MM.1S (cell line): ENCODE results near the gene IL23A.

ENCODE experiments used
- DNase-seq: peaks from one replicate; pipeline ENCODE4 v3.0.0-alpha.2; 2015
- H2AFZ ChIP-seq: fragments of 300-600 bp; sonication (generic); 2 replicates; pipeline ENCODE4 v1.6.0; 2016; ENCODE audit warnings: antibody characterized with exemption, low read length
- H3F3A ChIP-seq: fragments of 300-600 bp; sonication (generic); 2 replicates; pipeline ENCODE4 v1.6.1; 2016; ENCODE audit warnings: mild to moderate bottlenecking, antibody characterized with exemption, low read length, moderate library complexity, mixed read lengths; ENCODE audit not compliant: insufficient read depth
- H3K27ac ChIP-seq: fragments of 300-600 bp; sonication (generic); 2 replicates; pipeline ENCODE4 v1.5.1; 2016; ENCODE audit warnings: mild to moderate bottlenecking, low read length
- H3K27me3 ChIP-seq: fragments of 300-600 bp; sonication (generic); replicated peaks from 2 replicates; pipeline ENCODE4 v1.6.0; 2016; ENCODE audit warnings: low read length; ENCODE audit not compliant: insufficient read depth
- H3K36me3 ChIP-seq: fragments of 300-600 bp; sonication (generic); replicated peaks from 2 replicates; pipeline ENCODE4 v1.6.1; 2016; ENCODE audit warnings: mild to moderate bottlenecking, low read length, mixed read lengths; ENCODE audit not compliant: insufficient read depth
- H3K4me1 ChIP-seq: fragments of 300-600 bp; sonication (generic); 2 replicates; pipeline ENCODE4 v1.6.1; 2016; ENCODE audit warnings: low read length, mixed read lengths
- H3K4me2 ChIP-seq: fragments of 300-600 bp; sonication (generic); 2 replicates; pipeline ENCODE4 v1.6.0; 2016; ENCODE audit warnings: low read depth, low read length
- H3K4me3 ChIP-seq: fragments of 300-600 bp; sonication (generic); 2 replicates; pipeline ENCODE4 v1.5.1; 2016; ENCODE audit warnings: low read length, mixed read lengths
- H3K79me2 ChIP-seq: fragments of 300-600 bp; sonication (generic); 2 replicates; pipeline ENCODE4 v1.6.1; 2016; ENCODE audit warnings: mixed run types, low read length, mixed read lengths
- H3K9ac ChIP-seq: fragments of 300-600 bp; sonication (generic); 2 replicates; pipeline ENCODE4 v1.6.1; 2016; ENCODE audit warnings: low read length, mixed read lengths
- H3K9me2 ChIP-seq: fragments of 300-600 bp; sonication (generic); replicated peaks from 2 replicates; pipeline ENCODE4 v1.6.1; 2016; ENCODE audit warnings: mild to moderate bottlenecking, low read length, mixed read lengths; ENCODE audit not compliant: insufficient read depth
- H3K9me3 ChIP-seq: fragments of 300-600 bp; sonication (generic); replicated peaks from 2 replicates; pipeline ENCODE4 v1.6.1; 2016; ENCODE audit warnings: mild to moderate bottlenecking, low read length, mixed read lengths; ENCODE audit not compliant: insufficient read depth
- H4K20me1 ChIP-seq: fragments of 300-600 bp; sonication (generic); 2 replicates; pipeline ENCODE4 v1.6.1; 2016; ENCODE audit warnings: mild to moderate bottlenecking, low read length, moderate library complexity, mixed read lengths; ENCODE audit not compliant: insufficient read depth
- EZH2 ChIP-seq: fragments of 300-600 bp; sonication (generic); optimal IDR thresholded peaks from 2 replicates; pipeline ENCODE3; 2017; ENCODE audit warnings: low read depth, mild to moderate bottlenecking, antibody characterized with exemption, low read length, mixed read lengths
- EZH2phosphoT487 ChIP-seq: fragments of 300-600 bp; sonication (generic); IDR thresholded peaks from 2 replicates; pipeline ENCODE4 v1.6.1; 2018; ENCODE audit warnings: antibody characterized with exemption, low read length
- TF ChIP-seq, protein P1 (sequence below): fragments of 300-600 bp; sonication (generic); IDR thresholded peaks from 2 replicates; pipeline ENCODE4 v1.5.1; 2016; ENCODE audit warnings: antibody characterized with exemption, low read length, mixed read lengths

The IL23A gene

DNA sequence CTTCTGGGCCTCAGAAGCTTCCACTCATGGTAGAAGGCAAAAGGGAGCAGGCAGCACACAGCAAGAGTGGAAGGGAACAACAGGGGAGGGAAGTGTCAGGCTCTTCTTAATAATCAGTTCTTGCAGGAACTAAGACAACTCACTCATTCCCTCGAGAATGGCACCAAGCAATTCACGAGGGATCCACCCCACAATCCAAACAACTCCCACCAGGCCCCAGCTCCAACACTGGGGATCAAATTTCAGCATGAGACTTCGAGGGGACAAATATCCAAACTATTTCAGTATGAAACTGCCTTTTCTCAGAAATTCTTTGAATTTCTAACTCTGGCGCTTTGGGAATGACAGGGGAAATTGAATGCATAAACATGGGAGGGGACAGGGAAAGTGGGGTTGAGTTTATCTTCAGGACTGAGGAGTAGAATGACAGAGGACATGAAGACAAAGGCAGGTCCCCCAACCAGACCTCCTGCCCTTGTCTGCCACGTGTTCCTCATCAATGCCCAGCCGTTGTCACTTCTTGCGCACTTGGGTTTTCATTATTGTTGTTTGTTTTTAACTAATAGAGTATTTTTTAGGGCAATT lies 48.6 kb downstream of the IL23A start:
- H3F3A ChIP-seq, result no peaks in the 10 kb centered on the region
- no peak for TF ChIP-seq EZH2phosphoT487
- TF ChIP-seq, protein P1, sequence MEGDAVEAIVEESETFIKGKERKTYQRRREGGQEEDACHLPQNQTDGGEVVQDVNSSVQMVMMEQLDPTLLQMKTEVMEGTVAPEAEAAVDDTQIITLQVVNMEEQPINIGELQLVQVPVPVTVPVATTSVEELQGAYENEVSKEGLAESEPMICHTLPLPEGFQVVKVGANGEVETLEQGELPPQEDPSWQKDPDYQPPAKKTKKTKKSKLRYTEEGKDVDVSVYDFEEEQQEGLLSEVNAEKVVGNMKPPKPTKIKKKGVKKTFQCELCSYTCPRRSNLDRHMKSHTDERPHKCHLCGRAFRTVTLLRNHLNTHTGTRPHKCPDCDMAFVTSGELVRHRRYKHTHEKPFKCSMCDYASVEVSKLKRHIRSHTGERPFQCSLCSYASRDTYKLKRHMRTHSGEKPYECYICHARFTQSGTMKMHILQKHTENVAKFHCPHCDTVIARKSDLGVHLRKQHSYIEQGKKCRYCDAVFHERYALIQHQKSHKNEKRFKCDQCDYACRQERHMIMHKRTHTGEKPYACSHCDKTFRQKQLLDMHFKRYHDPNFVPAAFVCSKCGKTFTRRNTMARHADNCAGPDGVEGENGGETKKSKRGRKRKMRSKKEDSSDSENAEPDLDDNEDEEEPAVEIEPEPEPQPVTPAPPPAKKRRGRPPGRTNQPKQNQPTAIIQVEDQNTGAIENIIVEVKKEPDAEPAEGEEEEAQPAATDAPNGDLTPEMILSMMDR, result no peak
- no peak for TF ChIP-seq EZH2
- H3K4me1 ChIP-seq, result no peaks in the 10 kb centered on the region
- no peaks in the 10 kb centered on the region for H3K36me3 ChIP-seq
- no peak overlapping the region for H3K4me3 ChIP-seq
- H4K20me1 ChIP-seq, result no peaks in the 10 kb centered on the region
- H3K9ac ChIP-seq, result no peak overlapping the region
- no peak overlapping the region for H3K27ac ChIP-seq
- H3K9me3 ChIP-seq, result no peaks in the 10 kb centered on the region
- H3K79me2 ChIP-seq, result no peaks in the 10 kb centered on the region
- no peak overlapping the region for H3K4me2 ChIP-seq
- DNase-seq, result no peak
- H2AFZ ChIP-seq, result no peak overlapping the region
- H3K27me3 ChIP-seq, result no peaks in the 10 kb centered on the region
- H3K9me2 ChIP-seq, result no peaks in the 10 kb centered on the region

- H3K36me3 ChIP-seq, result no peaks in the 10 kb centered on the region
- no peaks in the 10 kb centered on the region for H3F3A ChIP-seq
- H3K9ac ChIP-seq, result no peak overlapping the region
- no peak overlapping the region for H3K4me2 ChIP-seq
- DNase-seq, result no peak
- no peak overlapping the region for H3K4me3 ChIP-seq
- no peak overlapping the region for H3K27ac ChIP-seq
- no peaks in the 10 kb centered on the region for H4K20me1 ChIP-seq
- H3K9me2 ChIP-seq, result no peaks in the 10 kb centered on the region
- H3K4me1 ChIP-seq, result no peaks in the 10 kb centered on the region
- H3K79me2 ChIP-seq, result no peaks in the 10 kb centered on the region
- TF ChIP-seq EZH2 (no peak), EZH2phosphoT487 (no peak)
- TF ChIP-seq, protein P1, result no peak
- no peak overlapping the region for H2AFZ ChIP-seq
- H3K27me3 ChIP-seq, result no peaks in the 10 kb centered on the region
- H3K9me3 ChIP-seq, result no peaks in the 10 kb centered on the region
These were observed 50.7 kb downstream of the IL23A start for GRCh38 chr12:56389412-56389811.
